SU-DHL-6 (cell line): Measurements from ENCODE around the gene BLVRB.

Experiments used
- H2AFZ ChIP-seq: fragments of 200-600 bp; sonication (generic); 2 replicates; pipeline ENCODE4 v1.6.1; 2014; ENCODE audit warnings: low read depth, mild to moderate bottlenecking, moderate library complexity, mixed read lengths, antibody characterized with exemption, low read length; ENCODE audit not compliant: severe bottlenecking
- H3F3A ChIP-seq: fragments of 200-600 bp; shearing (Covaris generic); 2 replicates; pipeline ENCODE4 v1.6.0; 2016; ENCODE audit warnings: antibody characterized with exemption, mild to moderate bottlenecking; ENCODE audit not compliant: insufficient read depth
- H3K27ac ChIP-seq: fragments of 200-600 bp; sonication (generic); 2 replicates; pipeline ENCODE4 v1.5.1; 2016; ENCODE audit warnings: low read depth, mild to moderate bottlenecking, low read length, moderate library complexity, mixed read lengths
- H3K27me3 ChIP-seq: fragments of 200-600 bp; sonication (generic), shearing (Covaris generic); 2 replicates; pipeline ENCODE4 v1.6.0; 2014; ENCODE audit warnings: mild to moderate bottlenecking, low read length
- H3K36me3 ChIP-seq: fragments of 200-600 bp; sonication (generic); 2 replicates; pipeline ENCODE4 v1.6.1; 2014; ENCODE audit warnings: mild to moderate bottlenecking, low read length, mixed read lengths
- H3K4me2 ChIP-seq: fragments of 300-600, 200-600 bp; shearing (Covaris generic), sonication (generic); 2 replicates; pipeline ENCODE4 v1.6.0; 2014; ENCODE audit warnings: low read length, low read depth, mild to moderate bottlenecking; ENCODE audit not compliant: poor library complexity, severe bottlenecking
- H3K4me3 ChIP-seq: fragments of 200-600 bp; sonication (generic); 2 replicates; pipeline ENCODE4 v1.5.1; 2014; ENCODE audit warnings: antibody characterized with exemption, low read length, mild to moderate bottlenecking, mixed read lengths; ENCODE audit not compliant: insufficient read depth, poor library complexity, severe bottlenecking
- H3K79me2 ChIP-seq: fragments of 200-600 bp; sonication (generic); 2 replicates; pipeline ENCODE4 v1.6.1; 2014; ENCODE audit warnings: mild to moderate bottlenecking, low read length, moderate library complexity; ENCODE audit not compliant: insufficient read depth
- H3K9ac ChIP-seq: fragments of 200-600 bp; sonication (generic); 2 replicates; pipeline ENCODE4 v1.7.0; 2014; ENCODE audit warnings: mild to moderate bottlenecking, low read length
- H3K9me2 ChIP-seq: fragments of 200-600 bp; sonication (generic); replicated peaks from 2 replicates; pipeline ENCODE4 v1.6.1; 2014; ENCODE audit warnings: low read length; ENCODE audit not compliant: insufficient read depth
- H3K9me3 ChIP-seq: fragments of 200-600 bp; sonication (generic); 2 replicates; pipeline ENCODE4 v1.6.1; 2014; ENCODE audit warnings: low read length, mixed read lengths; ENCODE audit not compliant: insufficient read depth
- H4K20me1 ChIP-seq: fragments of 200-600 bp; sonication (generic); 2 replicates; pipeline ENCODE4 v1.6.1; 2014; ENCODE audit warnings: low read depth, mild to moderate bottlenecking, antibody characterized with exemption, low read length, moderate library complexity, mixed read lengths
- CTCF ChIP-seq: fragments of 200-600 bp; sonication (generic); IDR thresholded peaks from one replicate; pipeline ENCODE4 v1.5.1; 2017; ENCODE audit warnings: antibody characterized with exemption, mild to moderate bottlenecking, low read length, moderate library complexity; ENCODE audit not compliant: insufficient read depth, poor library complexity, severe bottlenecking
- EZH2phosphoT487 ChIP-seq: fragments of 200-600 bp; sonication (generic), shearing (Covaris generic); conservative IDR thresholded peaks from 2 replicates; pipeline ENCODE4 v1.6.1; 2018; ENCODE audit warnings: mild to moderate bottlenecking, antibody characterized with exemption, low read length, moderate library complexity, mixed read lengths

Gene BLVRB

GRCh38 chr19:40497214-40497613 lies 31.7 kb upstream of the BLVRB start:
- no peak overlapping the region for H3K4me3 ChIP-seq
- H4K20me1 ChIP-seq, result no peaks in the 10 kb centered on the region
- TF ChIP-seq CTCF (no peak), EZH2phosphoT487 (no peak)

GRCh38 chr19:40494191-40494838 lies 28.8 kb upstream of the BLVRB start:
- no peak for TF ChIP-seq CTCF
- TF ChIP-seq EZH2phosphoT487, result no peak
- Histone ChIP-seq H3K36me3 (no peaks in the 10 kb centered on the region), H3K79me2 (no peaks in the 10 kb centered on the region), H3K9me2 (no peaks in the 10 kb centered on the region), H3K4me3 (no peak overlapping the region), H3K9me3 (no peaks in the 10 kb centered on the region), H4K20me1 (no peaks in the 10 kb centered on the region), H3K4me2 (no peak overlapping the region), H3K27ac (no peak overlapping the region), H3F3A (no peaks in the 10 kb centered on the region), H3K9ac (no peak overlapping the region), H2AFZ (no peak overlapping the region), H3K27me3 (no peaks in the 10 kb centered on the region)

More at GRCh38 chr19:40497214-40497613, 31.7 kb upstream of the BLVRB start:
- Histone ChIP-seq H3K79me2 (no peaks in the 10 kb centered on the region), H3K9ac (no peak overlapping the region), H3F3A (no peaks in the 10 kb centered on the region), H3K27ac (no peak overlapping the region), H3K27me3 (no peaks in the 10 kb centered on the region), H3K9me2 (no peaks in the 10 kb centered on the region), H3K36me3 (no peaks in the 10 kb centered on the region), H2AFZ (no peak overlapping the region), H3K9me3 (no peaks in the 10 kb centered on the region), H3K4me2 (no peak overlapping the region)

- no peak for TF ChIP-seq CTCF
- no peak for TF ChIP-seq EZH2phosphoT487
- Histone ChIP-seq H3K27ac (no peak overlapping the region), H4K20me1 (no peaks in the 10 kb centered on the region)
These were observed 28.2 kb upstream of the BLVRB start for GRCh38 chr19:40493778-40494177.

More at GRCh38 chr19:40493778-40494177, 28.2 kb upstream of the BLVRB start:
- Histone ChIP-seq H3K9me3 (no peaks in the 10 kb centered on the region), H3K4me3 (no peak overlapping the region), H3K36me3 (no peaks in the 10 kb centered on the region), H3K9ac (no peak overlapping the region), H3K4me2 (no peak overlapping the region), H3K9me2 (no peaks in the 10 kb centered on the region), H2AFZ (no peak overlapping the region), H3F3A (no peaks in the 10 kb centered on the region), H3K79me2 (no peaks in the 10 kb centered on the region), H3K27me3 (no peaks in the 10 kb centered on the region)
